ENCODE results near the gene IFT122. TPM values are rescaled to one million over a fixed set of nuclear protein-coding genes. Genes with fewer than 3 reads are reported as not detected.
"Not testable (repeated sequence)": the region's sequence is repeated elsewhere in the genome, so short reads cannot be mapped to it uniquely, and the experiment has no call there.

IFT122 gene
- polyA plus RNA-seq, 1 donor = 41.2 TPM

DNA sequence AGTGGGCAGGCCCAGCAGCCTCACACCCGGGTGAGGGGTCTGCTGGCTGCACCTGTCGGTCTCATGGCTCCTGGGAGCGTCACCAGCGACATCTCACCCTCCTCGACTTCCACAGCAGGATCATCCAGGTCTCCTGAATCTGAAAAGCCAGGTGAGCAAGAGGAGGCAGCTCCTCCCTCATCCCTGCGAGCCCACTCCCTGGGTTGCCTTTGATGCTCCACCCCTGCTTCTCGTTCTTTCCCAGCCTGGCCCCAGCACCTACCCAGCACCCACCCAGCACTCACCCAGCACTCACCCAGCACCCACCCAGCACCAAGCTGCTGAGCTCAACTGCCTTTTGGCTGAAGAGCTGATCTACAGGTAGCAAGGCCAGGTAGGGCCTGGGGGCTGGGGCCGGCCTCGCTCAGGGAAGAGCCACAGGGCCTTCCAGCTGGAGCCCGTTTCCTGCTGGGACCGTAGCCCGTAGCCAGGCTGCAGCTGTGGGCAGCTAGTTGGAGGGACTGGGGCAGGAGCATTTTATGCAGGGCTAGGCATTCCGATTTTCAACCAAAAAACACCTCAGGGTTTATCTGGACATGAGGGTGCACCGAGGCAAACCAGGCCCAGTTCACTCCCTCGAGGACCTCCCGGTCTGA is 103.2 kb downstream of the IFT122 start, which contains the start of gene H1-8:
Gene H1-8 (plus strand): TSS at position 20 of the 635 bp plus-strand sequence. CDS start 44 bp downstream, at position 64.
- DNase-seq = no peak

- no peak for DNase-seq
Measured at GRCh38 chr3:129543999-129544398, 104.0 kb downstream of the IFT122 start.

DNA sequence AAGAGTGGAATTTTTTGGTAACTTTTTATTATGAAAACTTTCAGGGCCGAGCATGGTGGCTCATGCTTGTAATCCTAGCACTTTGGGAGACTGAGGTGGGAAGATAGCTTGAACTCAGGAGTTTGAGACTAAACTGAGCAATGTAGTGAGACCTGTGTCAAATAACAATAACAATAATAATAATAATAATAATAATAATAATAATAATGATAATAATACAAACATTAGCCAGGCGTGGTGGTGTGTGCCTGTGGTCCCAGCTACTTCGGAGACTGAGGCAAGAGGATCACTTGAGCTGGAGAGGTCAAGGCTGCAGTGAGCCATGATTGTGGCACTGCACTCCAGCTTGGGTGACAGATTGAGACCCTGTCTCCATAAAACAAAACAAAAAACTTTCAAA is 105.9 kb downstream of the IFT122 start:
- DNase-seq = not testable (repeated sequence)

GRCh38 chr3:129547241-129547640 is 107.2 kb downstream of the IFT122 start:
- DNase-seq = no peak

DNA sequence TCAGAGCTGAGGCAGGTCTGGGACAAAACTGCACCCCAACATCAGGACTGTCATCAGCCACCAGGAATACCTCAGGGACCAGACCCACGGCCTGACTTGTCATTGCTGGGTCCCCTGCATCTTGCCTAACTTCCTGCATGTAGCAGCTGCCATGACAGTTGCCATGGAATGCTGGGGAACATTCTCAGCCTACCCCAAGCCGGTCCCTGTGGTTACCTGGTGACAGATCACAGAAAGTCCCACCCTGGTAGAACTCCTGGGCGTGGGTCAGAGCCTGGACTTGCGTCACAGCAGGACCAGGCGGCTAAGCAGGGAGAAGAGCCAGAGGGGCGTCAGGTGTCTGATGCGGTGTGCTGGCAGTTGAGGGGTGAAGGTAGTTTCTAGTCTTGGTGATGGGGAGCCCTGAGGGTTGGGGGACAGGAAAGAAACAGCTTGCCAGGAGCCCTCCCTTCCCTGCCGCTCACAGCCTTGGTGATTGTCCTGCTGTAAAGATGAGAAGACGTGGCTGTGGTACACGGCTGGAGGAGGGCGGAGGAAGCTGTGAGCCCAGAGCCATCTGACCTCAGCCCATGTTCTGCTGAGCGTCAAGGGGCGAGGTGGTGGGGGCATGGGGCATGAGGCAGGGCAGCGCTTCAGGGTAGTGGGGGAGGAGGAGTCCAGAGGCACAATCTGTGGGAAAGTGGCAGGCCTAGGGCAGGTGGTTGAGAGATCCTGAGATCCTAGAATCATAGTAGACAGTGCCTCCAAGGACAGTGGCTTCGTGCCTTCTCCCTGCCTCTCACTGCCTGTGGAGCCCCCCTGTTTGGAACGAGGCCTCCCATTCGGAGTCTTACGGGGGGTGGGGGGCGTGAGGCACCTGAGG is 108.3 kb downstream of the IFT122 start:
- no peak for DNase-seq

- DNase-seq = no peak
Measured at GRCh38 chr3:129549006-129549800, 109.2 kb downstream of the IFT122 start.

DNA sequence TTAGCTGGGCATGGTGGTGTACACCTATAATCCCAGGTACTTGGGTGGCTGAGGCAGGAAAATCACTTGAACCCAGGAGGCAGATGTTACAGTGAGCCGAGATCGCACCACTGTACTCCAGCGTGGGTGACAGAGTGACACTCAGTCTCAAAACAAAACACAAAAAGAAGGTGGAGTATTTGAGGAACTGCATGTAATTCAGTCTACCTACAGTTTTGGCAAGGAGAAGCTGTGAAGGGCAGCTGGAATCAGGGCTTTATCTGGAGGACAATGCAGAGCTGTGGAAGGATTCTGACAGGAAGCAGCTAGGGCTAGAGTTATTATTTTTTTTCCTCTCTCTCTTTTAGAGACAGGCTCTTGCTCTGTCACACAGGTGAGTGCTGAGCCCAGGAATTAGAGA is 109.8 kb downstream of the IFT122 start:
- no peak for DNase-seq

- DNase-seq = no peak
Measured at GRCh38 chr3:129552287-129553050, 112.4 kb downstream of the IFT122 start.

DNA sequence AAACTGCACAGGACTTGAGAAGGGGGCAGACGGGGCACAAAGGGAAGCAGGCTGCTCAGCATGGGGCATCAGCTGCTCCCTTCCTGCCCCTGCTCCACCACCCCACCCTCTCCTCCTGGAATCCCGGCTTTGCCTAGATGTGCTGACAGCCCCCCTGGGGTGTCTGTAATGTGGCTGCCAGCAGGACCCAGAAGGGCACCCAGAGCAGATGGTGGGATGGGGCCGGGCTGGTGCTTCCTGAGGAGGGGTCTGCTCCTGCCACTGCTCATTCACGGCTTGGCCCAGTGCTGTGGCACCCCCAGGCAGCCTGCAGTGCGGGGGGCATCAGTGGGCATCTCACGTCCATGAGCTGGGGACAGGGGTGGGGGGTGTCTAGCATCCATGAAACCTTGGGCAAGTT is 113.1 kb downstream of the IFT122 start:
- DNase-seq = no peak

GRCh38 chr3:129553719-129554118 is 113.7 kb downstream of the IFT122 start:
- DNase-seq = no peak

GRCh38 chr3:129554356-129555152 is 114.5 kb downstream of the IFT122 start:
- DNase-seq = no peak

GRCh38 chr3:129555153-129555550 is 115.1 kb downstream of the IFT122 start:
- no peak for DNase-seq

- DNase-seq = no peak
Measured at GRCh38 chr3:129555616-129556357, 115.8 kb downstream of the IFT122 start.

GRCh38 chr3:129556358-129556695 is 116.3 kb downstream of the IFT122 start:
- no peak for DNase-seq

GRCh38 chr3:129556890-129557547 is 117.0 kb downstream of the IFT122 start:
- no peak for DNase-seq

DNA sequence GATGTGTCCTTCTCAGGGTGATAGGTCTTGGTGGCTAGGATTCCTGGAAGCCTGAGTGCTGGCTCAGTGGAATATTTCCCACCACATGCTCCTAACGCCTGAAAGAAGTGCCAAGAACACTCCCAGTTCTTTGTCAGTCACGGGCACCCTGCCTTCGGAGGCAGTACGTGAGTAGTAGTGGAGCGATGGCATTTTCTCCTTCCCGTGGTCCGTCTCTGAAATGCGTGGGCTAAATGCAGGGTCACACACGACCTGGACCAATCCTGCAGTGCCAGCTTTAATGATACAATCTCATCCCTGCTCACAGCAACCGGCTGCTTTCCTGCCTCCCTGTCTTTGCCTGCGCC is 117.5 kb downstream of the IFT122 start:
- DNase-seq = peak; percentile 70

GRCh38 chr3:129558081-129558771 is 118.2 kb downstream of the IFT122 start:
- DNase-seq = no peak

DNA sequence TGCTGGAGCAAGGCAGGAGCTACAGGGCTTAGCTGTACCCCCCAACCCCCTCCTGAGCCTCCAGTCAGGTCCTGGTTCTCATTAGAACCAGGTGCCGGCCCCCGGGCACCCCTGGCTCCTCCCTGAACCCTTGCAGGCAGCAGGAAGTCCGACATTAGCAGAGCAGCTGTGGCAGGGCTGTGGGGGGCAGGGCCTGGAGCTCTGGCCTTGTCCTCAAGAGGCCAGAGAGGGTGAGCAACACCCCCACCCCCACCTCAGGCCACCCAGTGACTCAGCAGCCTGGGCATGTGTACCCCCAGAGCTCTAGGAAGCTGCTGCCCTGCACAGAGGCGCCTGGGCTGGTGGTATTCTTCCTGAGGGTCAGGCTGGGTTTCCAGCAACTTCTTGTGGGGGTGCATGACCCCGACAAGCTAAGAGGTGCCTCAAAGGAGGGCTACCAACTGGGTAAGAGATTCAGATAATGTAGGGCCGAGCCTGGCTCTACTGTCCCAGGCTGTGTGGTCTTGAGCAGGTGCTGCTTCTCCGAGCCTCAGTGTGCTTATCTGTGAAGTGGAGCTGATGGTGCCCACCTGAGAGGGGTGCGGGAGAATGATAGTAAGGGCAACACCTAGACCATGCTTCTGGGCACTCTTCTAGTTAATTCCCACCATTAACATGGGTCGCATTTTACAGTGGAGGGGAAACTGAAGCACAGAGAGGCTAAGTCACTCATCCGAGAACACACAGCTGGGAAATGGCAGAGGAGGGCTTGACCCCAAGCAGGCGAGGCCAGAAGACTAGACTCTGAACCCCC is 118.9 kb downstream of the IFT122 start:
- no peak for DNase-seq

DNA sequence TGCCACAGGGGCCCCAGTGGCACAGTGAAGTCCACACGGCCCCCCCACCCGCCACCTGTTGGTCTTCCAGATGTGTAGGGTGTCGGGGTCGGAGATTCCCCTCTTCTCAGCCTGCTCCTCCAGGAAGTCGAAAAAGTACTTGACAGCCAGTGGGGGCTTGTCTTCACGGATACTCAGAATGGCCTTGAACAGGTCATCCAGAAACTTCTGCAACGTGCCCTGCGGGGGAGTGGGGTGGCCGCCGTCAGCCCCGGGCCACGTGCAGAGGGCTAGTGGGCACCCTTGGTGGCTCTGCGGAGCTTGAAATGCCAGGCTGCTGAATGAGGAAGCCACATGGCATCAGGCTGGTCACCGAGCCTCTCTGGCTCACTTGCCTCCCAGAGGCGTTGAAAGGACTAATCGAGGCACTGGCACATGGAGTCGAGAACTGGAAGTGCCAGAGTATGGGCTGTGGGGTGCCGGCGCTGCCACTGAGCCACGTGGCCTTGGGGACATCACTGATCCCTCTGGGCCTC is 119.6 kb downstream of the IFT122 start:
- no peak for DNase-seq
